ENCODE data around the gene ATP13A5.

ATP13A5 gene

GRCh38 chr3:193269343-193270028 is 109.1 kb downstream of the ATP13A5 start:
- DNase-seq (ENCODE audit: low read depth), result no peak

- no peak for DNase-seq (ENCODE audit: low read depth)
Observed at GRCh38 chr3:193262707-193263106, 115.8 kb downstream of the ATP13A5 start.

- DNase-seq (ENCODE audit: low read depth), result no peak
Observed at GRCh38 chr3:193261970-193262369, 116.6 kb downstream of the ATP13A5 start.

- DNase-seq (ENCODE audit: low read depth), result no peak
Observed at GRCh38 chr3:193253986-193254660, 124.4 kb downstream of the ATP13A5 start.

GRCh38 chr3:193250492-193250891 is 128.1 kb downstream of the ATP13A5 start:
- DNase-seq (ENCODE audit: low read depth), result no peak

- no peak for DNase-seq (ENCODE audit: low read depth)
Observed at GRCh38 chr3:193248848-193249468, 129.6 kb downstream of the ATP13A5 start.

GRCh38 chr3:193243571-193243970 is 135.0 kb downstream of the ATP13A5 start:
- no peak for DNase-seq (ENCODE audit: low read depth)

- DNase-seq (ENCODE audit: low read depth), result no peak
Observed at GRCh38 chr3:193241716-193242115, 136.8 kb downstream of the ATP13A5 start.

GRCh38 chr3:193240850-193241706 is 137.5 kb downstream of the ATP13A5 start, which contains the start of gene PLAAT1:
Gene PLAAT1, plus strand, starts transcription at chr3:193241222. Its CDS starts 14,429 bp downstream, at chr3:193255651.
- no peak for DNase-seq (ENCODE audit: low read depth)

GRCh38 chr3:193240436-193240849 is 138.1 kb downstream of the ATP13A5 start:
- no peak for DNase-seq (ENCODE audit: low read depth)

- no peak for DNase-seq (ENCODE audit: low read depth)
Observed at GRCh38 chr3:193237030-193237429, 141.5 kb downstream of the ATP13A5 start.

- DNase-seq (ENCODE audit: low read depth), result no peak
Observed at GRCh38 chr3:193236599-193236998, 142.0 kb downstream of the ATP13A5 start.

- DNase-seq (ENCODE audit: low read depth), result no peak
Observed at GRCh38 chr3:193231201-193231600, 147.4 kb downstream of the ATP13A5 start.

- no peak for DNase-seq (ENCODE audit: low read depth)
Observed at GRCh38 chr3:193230610-193231009, 147.9 kb downstream of the ATP13A5 start.

GRCh38 chr3:193229851-193230420 is 148.6 kb downstream of the ATP13A5 start:
- DNase-seq (ENCODE audit: low read depth), result no peak

GRCh38 chr3:193228206-193228605 is 150.3 kb downstream of the ATP13A5 start:
- DNase-seq (ENCODE audit: low read depth), result no peak

- no peak for DNase-seq (ENCODE audit: low read depth)
Observed at GRCh38 chr3:193225302-193226125, 153.0 kb downstream of the ATP13A5 start.

All from activated T-cell treated with anti-CD3 and anti-CD28 coated beads for 1 hour (primary cell).